ENCODE data around the gene LLGL1.

DNA sequence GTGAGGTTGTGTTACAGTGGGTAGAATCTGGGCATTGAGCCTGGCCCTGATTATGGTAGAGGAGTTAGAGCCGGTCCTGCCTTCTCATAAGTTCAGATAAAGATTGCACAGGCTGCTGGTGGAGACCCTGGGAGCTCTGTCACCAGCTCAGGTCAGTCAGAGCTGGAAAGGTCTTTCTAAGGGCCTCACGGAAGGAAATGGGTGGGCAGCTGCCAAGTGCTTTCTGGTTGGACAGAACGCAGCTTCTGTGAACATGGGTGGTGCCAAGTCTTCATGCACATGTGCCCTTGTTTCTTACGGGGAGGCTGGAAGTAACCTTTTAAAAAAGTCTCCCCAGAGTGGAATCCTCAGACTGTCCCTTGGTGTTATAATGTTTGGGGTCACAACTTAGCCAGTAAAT is 26.9 kb upstream of the LLGL1 start:
- TF ChIP-seq CTCF (conservative IDR thresholded peaks at IDR 0.05; ENCODE audit: low read length) = no peak
- no peak for TF ChIP-seq EZH2phosphoT487 (IDR thresholded peaks at IDR 0.05; ENCODE audit: borderline replicate concordance)

All from Loucy (cell line).